Esophagus muscularis mucosa (tissue), 3 donors: ENCODE results near the gene TBC1D22A.

ENCODE experiments used
- CTCF ChIP-seq, 3 experiments: fragments of 200-600 bp in 2 of 3; fragments of 450-650 bp in 1 of 3; sonication (generic) in 2 of 3; IDR thresholded peaks; one replicate each; pipeline ENCODE4 v1.5.1; 2017 to 2019; ENCODE audit warnings: antibody characterized with exemption in 3 of 3, mild to moderate bottlenecking in 2 of 3, moderate library complexity in 1 of 3
- POLR2AphosphoS5 ChIP-seq, 2 donors: sonication (generic); formaldehyde crosslinking; IDR thresholded peaks; one replicate each; pipeline ENCODE4 v1.6.1; 2017; ENCODE audit warnings: antibody characterized with exemption in 2 of 2

GRCh38 chr22:46734830-46735453 lies 27.5 kb upstream of the TBC1D22A start:
- TF ChIP-seq CTCF (IDR thresholded peaks at IDR 0.05): no peak
- TF ChIP-seq POLR2AphosphoS5 (IDR thresholded peaks at IDR 0.05): no peak
